Posterior vena cava (tissue), 2 donors: Measurements from ENCODE around the gene HNRNPDL. TPM values are rescaled to one million over a fixed set of nuclear protein-coding genes. Genes with fewer than 3 reads are reported as not detected.
A peak's percentile ranks its signal among the peaks of the same experiment; 100 is the strongest.

Experiments
- DNase-seq: peaks from one replicate; pipeline ENCODE4 v3.0.0-alpha.2; 2020; ENCODE audit warnings: low spot score
- intact Hi-C, 2 donors: fragments of 100-400 bp; cut with DNase I; formaldehyde crosslinking; loops; one replicate each; pipeline versions ENCODE4 v1.14.1 to v1.14.2; 2022 to 2023
- total RNA-seq, 2 donors: library from RNA; stranded (reverse); fragmentation: NEBNext Ultra II Directional; extraction: Animal tissue kit (Norgen Biotek cat#: 25700); gene quantifications; one replicate each; pipeline ENCODE4 v1.2.1, GENCODE V29; 2021
- donor health status: DM: yes; HTN: yes; CAD: no.
- donor health status: DM: yes; HTN: yes; CAD: no.

HNRNPDL gene
- total RNA-seq, 2 donors from 2014 or later, result 196 to 202 TPM

GRCh38 chr4:82437285-82438005 is 7.2 kb upstream of the HNRNPDL start:
- DNase-seq, result no peak
- intact Hi-C loops, result no loop called here

GRCh38 chr4:82436780-82437179 is 6.5 kb upstream of the HNRNPDL start:
- intact Hi-C loops, result no loop called here
- DNase-seq, result no peak

GRCh38 chr4:82436130-82436529 is 5.9 kb upstream of the HNRNPDL start:
- intact Hi-C loops, result no loop called here
- no peak for DNase-seq

- no peak for DNase-seq
- intact Hi-C loops, result loop anchor here in 1 of 2 donors (5.0 kb wide), 1 partner anchor 1898 kb away; no protein-coding TSS in a partner anchor
These were observed 4.7 kb upstream of the HNRNPDL start for GRCh38 chr4:82434949-82435348.

- intact Hi-C loops, result loop anchor here in 1 of 2 donors (5.0 kb wide), 1 partner anchor 1896 kb away; no protein-coding TSS in a partner anchor
These were observed 3.5 kb upstream of the HNRNPDL start for GRCh38 chr4:82433791-82434190.

GRCh38 chr4:82432596-82432995 is 2.3 kb upstream of the HNRNPDL start:
- intact Hi-C loops, result loop anchor here in 1 of 2 donors (5.0 kb wide), 1 partner anchor 1895 kb away; no protein-coding TSS in a partner anchor
- DNase-seq, result no peak

More at GRCh38 chr4:82433791-82434190, 3.5 kb upstream of the HNRNPDL start:
- no peak for DNase-seq

GRCh38 chr4:82431831-82432230 is 1.6 kb upstream of the HNRNPDL start:
- intact Hi-C loops, result loop anchor here in 1 of 2 donors (5.0 kb wide), 1 partner anchor 1895 kb away; no protein-coding TSS in a partner anchor

GRCh38 chr4:82430964-82431745 is 893 bp upstream of the HNRNPDL start:
- intact Hi-C loops, result loop anchor here in 1 of 2 donors (5.0 kb wide), 1 partner anchor 1894 kb away; no protein-coding TSS in a partner anchor
- DNase-seq, result no peak

More at GRCh38 chr4:82431831-82432230, 1.6 kb upstream of the HNRNPDL start:
- DNase-seq, result no peak

- DNase-seq, result no peak
- intact Hi-C loops, result loop anchor here (5.0 kb wide), 2 partner anchors 57 to 1892 kb away; partner anchors contain the start of gene HNRNPD (in 1 of the 2)
These were observed 502 bp downstream of the HNRNPDL start for GRCh38 chr4:82429728-82430192.

- peak; percentile 98 for DNase-seq
- intact Hi-C loops, result loop anchor here in 1 of 2 donors (5.0 kb wide), 1 partner anchor 57 kb away; the partner anchor contains the start of gene HNRNPD
These were observed 1.1 kb downstream of the HNRNPDL start for GRCh38 chr4:82428969-82429727.

- intact Hi-C loops, result loop anchor here in 1 of 2 donors (5.0 kb wide), 1 partner anchor 56 kb away; the partner anchor contains the start of gene HNRNPD
- no peak for DNase-seq
These were observed 1.7 kb downstream of the HNRNPDL start for GRCh38 chr4:82428526-82428968.

- intact Hi-C loops, result loop anchor here in 1 of 2 donors (5.0 kb wide), 1 partner anchor 53 kb away; the partner anchor contains the start of gene HNRNPD
- no peak for DNase-seq
These were observed 4.8 kb downstream of the HNRNPDL start for GRCh38 chr4:82425478-82425877.

GRCh38 chr4:82423245-82424054 is 6.8 kb downstream of the HNRNPDL start:
- intact Hi-C loops, result no loop called here
- no peak for DNase-seq

- intact Hi-C loops, result no loop called here
- DNase-seq, result no peak
These were observed 7.6 kb downstream of the HNRNPDL start for GRCh38 chr4:82422616-82423015.

GRCh38 chr4:82421796-82422560 is 8.3 kb downstream of the HNRNPDL start:
- DNase-seq, result no peak
- intact Hi-C loops, result no loop called here

GRCh38 chr4:82419451-82419850 is 10.8 kb downstream of the HNRNPDL start:
- intact Hi-C loops, result no loop called here
- no peak for DNase-seq

- intact Hi-C loops, result no loop called here
- DNase-seq, result no peak
These were observed 14.3 kb downstream of the HNRNPDL start for GRCh38 chr4:82415922-82416365.
